NCI-H146 treated with DMSO at 0.1 percent for 48 hours (cell line): ENCODE results near the gene RAX2.
"Not testable (repeated sequence)": the region's sequence is repeated elsewhere in the genome, so short reads cannot be mapped to it uniquely, and the experiment has no call there.

Experiments used
- DNase-seq: peaks from one replicate; lab custom pipeline; 2025; ENCODE audit not compliant: unreplicated experiment; lab: John Stamatoyannopoulos, UW

The RAX2 gene

GRCh38 chr19:3778104-3778867 lies 6.3 kb upstream of the RAX2 start:
- DNase-seq: no peak

- no peak for DNase-seq
Measured at GRCh38 chr19:3776479-3777040, 4.5 kb upstream of the RAX2 start.

GRCh38 chr19:3775831-3776230 lies 3.8 kb upstream of the RAX2 start:
- DNase-seq: no peak

- DNase-seq: no peak
Measured at GRCh38 chr19:3775374-3775711, 3.3 kb upstream of the RAX2 start.

GRCh38 chr19:3774621-3775373 lies 2.8 kb upstream of the RAX2 start:
- DNase-seq: no peak

- no peak for DNase-seq
Measured at GRCh38 chr19:3773814-3774515, 1.9 kb upstream of the RAX2 start.

- DNase-seq: no peak
Measured at GRCh38 chr19:3771000-3771905, 775 bp downstream of the RAX2 start.

- no peak for DNase-seq
Measured at GRCh38 chr19:3770136-3770999, 1.7 kb downstream of the RAX2 start.

GRCh38 chr19:3769494-3769893 lies 2.5 kb downstream of the RAX2 start:
- DNase-seq: no peak

- DNase-seq: no peak
Measured at GRCh38 chr19:3768748-3769099, 3.3 kb downstream of the RAX2 start.

GRCh38 chr19:3768015-3768747 lies 3.8 kb downstream of the RAX2 start:
- no peak for DNase-seq

- DNase-seq: no peak
Measured at GRCh38 chr19:3767050-3767449, 5.0 kb downstream of the RAX2 start.

GRCh38 chr19:3766520-3766919 lies 5.5 kb downstream of the RAX2 start:
- DNase-seq: no peak

GRCh38 chr19:3765757-3766156 lies 6.3 kb downstream of the RAX2 start:
- not testable (repeated sequence) for DNase-seq

GRCh38 chr19:3765121-3765520 lies 6.9 kb downstream of the RAX2 start:
- DNase-seq: no peak

GRCh38 chr19:3762501-3763459 lies 9.2 kb downstream of the RAX2 start, which contains the start of gene MRPL54:
Gene MRPL54 (plus strand): TSS chr19:3762682. CDS start chr19:3762701, 19 bp downstream.
- DNase-seq: peak; percentile 89

- no peak for DNase-seq
Measured at GRCh38 chr19:3762130-3762473, 9.9 kb downstream of the RAX2 start.
